ENCODE results near the gene AMDHD1.

AMDHD1 gene

DNA sequence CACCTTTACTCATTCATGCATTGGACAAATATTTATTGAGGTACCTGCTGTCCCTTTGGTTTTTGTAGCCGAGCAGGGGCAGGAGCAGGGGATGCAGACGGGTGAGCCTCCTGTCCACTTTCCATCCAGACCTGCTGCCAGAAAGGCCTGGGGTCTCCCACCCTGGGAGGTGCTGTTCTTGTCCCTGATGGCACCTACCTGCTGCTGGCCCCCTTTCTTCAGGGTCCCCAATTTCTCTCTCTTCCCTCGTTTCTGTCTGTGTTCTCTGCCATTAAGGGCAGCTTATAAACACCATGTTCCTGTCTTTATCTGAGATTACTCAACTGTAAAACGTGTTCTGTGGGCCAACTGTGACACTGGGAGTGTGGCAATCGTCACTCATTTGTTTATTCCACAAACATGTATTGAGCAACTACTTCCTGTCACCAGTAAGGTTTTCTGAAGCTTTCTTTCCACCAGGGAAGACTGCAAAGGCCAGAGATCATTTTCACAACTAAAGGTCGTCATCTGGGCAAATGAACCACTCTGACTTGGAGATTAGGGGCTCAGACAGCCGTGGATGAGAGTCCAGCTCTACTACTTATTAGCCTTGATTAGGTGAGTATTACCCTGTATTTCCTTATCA, 53.0 kb downstream of the AMDHD1 start, which contains the start of gene HAL:
Gene HAL (minus strand): TSS at position 311 of the 625 bp plus-strand sequence. CDS start 434 bp downstream, outside the sequence.
- peak in 1 of 2 donors; percentile 36 for DNase-seq

DNA sequence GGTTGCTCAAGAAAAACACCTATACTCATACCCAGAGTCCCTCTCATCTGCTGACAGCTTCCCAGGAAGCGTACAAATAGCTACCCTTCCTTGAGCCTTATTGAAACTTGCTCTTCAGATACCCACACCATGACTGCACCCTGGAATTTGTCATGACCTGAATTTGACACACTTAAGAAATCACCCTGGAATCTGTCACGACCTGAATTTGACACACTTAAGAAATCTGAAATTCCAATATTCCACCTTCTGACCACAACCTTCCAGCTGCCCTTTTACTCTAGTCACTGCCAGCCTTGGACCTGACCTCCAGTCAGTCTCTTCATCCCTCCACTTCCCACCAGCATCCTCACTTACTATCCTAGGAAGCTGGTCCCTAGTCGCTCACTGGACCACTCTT, 54.1 kb downstream of the AMDHD1 start:
- DNase-seq: no peak

- DNase-seq: no peak
Observed at GRCh38 chr12:95997911-95998510, 54.9 kb downstream of the AMDHD1 start.

GRCh38 chr12:95998611-95999286, 55.6 kb downstream of the AMDHD1 start:
- peak; percentile 51 to 74 for DNase-seq

- DNase-seq: no peak
Observed at GRCh38 chr12:95999484-95999883, 56.4 kb downstream of the AMDHD1 start.

DNA sequence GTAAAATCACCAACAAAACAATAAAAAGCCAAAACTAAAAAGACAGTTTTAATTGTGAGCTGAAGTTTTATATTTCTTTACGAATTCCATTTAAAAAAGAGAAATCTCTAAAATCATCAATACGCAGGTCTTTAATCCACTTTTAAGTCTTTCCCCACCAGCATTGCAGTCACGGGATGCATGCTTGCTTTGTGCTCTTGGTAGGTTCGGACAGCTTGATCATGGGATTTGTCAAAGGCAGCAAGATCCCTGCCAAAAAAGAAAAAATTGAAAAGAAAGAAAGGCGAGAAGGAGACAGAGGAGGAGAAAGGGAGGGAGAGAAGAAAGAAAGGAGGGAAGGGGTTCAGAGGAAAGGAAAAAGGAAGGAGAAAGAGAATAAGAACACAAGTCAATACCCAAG, 57.7 kb downstream of the AMDHD1 start:
- DNase-seq: no peak

- no peak for DNase-seq
Observed at GRCh38 chr12:96006727-96007126, 63.6 kb downstream of the AMDHD1 start.

- DNase-seq: no peak
Observed at GRCh38 chr12:96007729-96008128, 64.6 kb downstream of the AMDHD1 start.

GRCh38 chr12:96014943-96015599, 71.9 kb downstream of the AMDHD1 start:
- DNase-seq: no peak

- DNase-seq: no peak
Observed at GRCh38 chr12:96015672-96016071, 72.5 kb downstream of the AMDHD1 start.
